Progenitor cell of endocrine pancreas (in vitro differentiated cells): ENCODE results near the gene ASCC1. TPM values are rescaled to one million over a fixed set of nuclear protein-coding genes. Genes with fewer than 3 reads are reported as not detected.

Experiments
- DNase-seq: peaks from one replicate; pipeline ENCODE4 v3.0.0; 2021; ENCODE audit warnings: low spot score; ENCODE audit not compliant: unreplicated experiment
- H3K27ac Mint-ChIP-seq: 2 replicates; pipeline ENCODE4 v1.8.0; 2021; ENCODE audit warnings: mild to moderate bottlenecking, moderate library complexity, mixed read lengths
- H3K27me3 Mint-ChIP-seq: 2 replicates; pipeline ENCODE4 v1.8.0; 2021; ENCODE audit warnings: mixed read lengths
- H3K36me3 Mint-ChIP-seq: 2 replicates; pipeline ENCODE4 v1.8.0; 2022; ENCODE audit warnings: mixed read lengths; ENCODE audit not compliant: insufficient read depth
- H3K4me1 Mint-ChIP-seq: 2 replicates; pipeline ENCODE4 v1.8.0; 2021; ENCODE audit warnings: low read depth, mixed read lengths
- H3K4me3 Mint-ChIP-seq: 2 replicates; pipeline ENCODE4 v1.8.0; 2021; ENCODE audit warnings: low read depth, mild to moderate bottlenecking, moderate library complexity, mixed read lengths
- H3K9me3 Mint-ChIP-seq: 2 replicates; pipeline ENCODE4 v1.8.0; 2021; ENCODE audit warnings: low read depth, mixed read lengths
- total RNA-seq: library from RNA; stranded (reverse); gene quantifications from 2 replicates; pipeline ENCODE4 v1.2.1, GENCODE V29; 2021
- TF ChIP-seq, protein P1 (sequence below): fragments of 200-600 bp; sonication (generic); IDR thresholded peaks from one replicate; pipeline ENCODE4 v1.5.0; 2021; ENCODE audit warnings: antibody characterized with exemption, mild to moderate bottlenecking; ENCODE audit not compliant: unreplicated experiment

The ASCC1 gene
- total RNA-seq, 1 donor from 2014 or later = 42.2 TPM

DNA sequence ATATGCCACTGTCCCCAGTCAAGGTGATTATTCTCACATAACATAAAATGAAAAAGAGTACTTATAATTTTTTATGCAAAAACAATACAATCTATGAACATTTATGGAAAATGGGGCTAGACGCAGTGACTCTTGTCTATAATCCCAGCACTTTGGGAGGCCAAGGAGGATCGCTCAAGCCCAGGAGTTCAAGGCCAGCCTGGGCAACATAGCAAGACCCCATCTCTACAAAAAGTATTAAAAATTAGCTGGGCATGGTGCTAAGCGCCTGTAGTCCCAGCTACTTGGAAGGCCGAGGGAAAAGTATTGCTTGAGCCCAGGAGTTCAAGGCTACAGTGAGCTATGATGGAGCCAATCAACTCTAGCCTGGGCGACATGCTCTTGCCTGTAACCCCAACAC is 14.8 kb downstream of the ASCC1 start:
- no peak for DNase-seq
- Mint-ChIP-seq H3K27me3 (no peaks in the 10 kb centered on the region), H3K9me3 (no peaks in the 10 kb centered on the region), H3K36me3 (peaks cover 11% of the 10 kb centered on the region), H3K4me1 (no peaks in the 10 kb centered on the region), H3K4me3 (no peak overlapping the region), H3K27ac (no peak overlapping the region)
- TF ChIP-seq, protein P1, sequence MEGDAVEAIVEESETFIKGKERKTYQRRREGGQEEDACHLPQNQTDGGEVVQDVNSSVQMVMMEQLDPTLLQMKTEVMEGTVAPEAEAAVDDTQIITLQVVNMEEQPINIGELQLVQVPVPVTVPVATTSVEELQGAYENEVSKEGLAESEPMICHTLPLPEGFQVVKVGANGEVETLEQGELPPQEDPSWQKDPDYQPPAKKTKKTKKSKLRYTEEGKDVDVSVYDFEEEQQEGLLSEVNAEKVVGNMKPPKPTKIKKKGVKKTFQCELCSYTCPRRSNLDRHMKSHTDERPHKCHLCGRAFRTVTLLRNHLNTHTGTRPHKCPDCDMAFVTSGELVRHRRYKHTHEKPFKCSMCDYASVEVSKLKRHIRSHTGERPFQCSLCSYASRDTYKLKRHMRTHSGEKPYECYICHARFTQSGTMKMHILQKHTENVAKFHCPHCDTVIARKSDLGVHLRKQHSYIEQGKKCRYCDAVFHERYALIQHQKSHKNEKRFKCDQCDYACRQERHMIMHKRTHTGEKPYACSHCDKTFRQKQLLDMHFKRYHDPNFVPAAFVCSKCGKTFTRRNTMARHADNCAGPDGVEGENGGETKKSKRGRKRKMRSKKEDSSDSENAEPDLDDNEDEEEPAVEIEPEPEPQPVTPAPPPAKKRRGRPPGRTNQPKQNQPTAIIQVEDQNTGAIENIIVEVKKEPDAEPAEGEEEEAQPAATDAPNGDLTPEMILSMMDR = no peak

GRCh38 chr10:72200883-72201282 is 15.2 kb downstream of the ASCC1 start:
- peaks cover 11% of the 10 kb centered on the region for H3K36me3 Mint-ChIP-seq
- H3K9me3 Mint-ChIP-seq = no peaks in the 10 kb centered on the region
- no peak overlapping the region for H3K27ac Mint-ChIP-seq
- H3K27me3 Mint-ChIP-seq = no peaks in the 10 kb centered on the region
- H3K4me3 Mint-ChIP-seq = no peak overlapping the region
- TF ChIP-seq, protein P1 = no peak
- no peak for DNase-seq
- no peaks in the 10 kb centered on the region for H3K4me1 Mint-ChIP-seq

GRCh38 chr10:72194949-72195348 is 21.1 kb downstream of the ASCC1 start:
- no peak overlapping the region for H3K4me3 Mint-ChIP-seq
- H3K4me1 Mint-ChIP-seq = no peaks in the 10 kb centered on the region
- no peaks in the 10 kb centered on the region for H3K9me3 Mint-ChIP-seq
- TF ChIP-seq, protein P1 = no peak
- H3K27me3 Mint-ChIP-seq = no peaks in the 10 kb centered on the region
- no peak overlapping the region for H3K27ac Mint-ChIP-seq
- peaks cover 15% of the 10 kb centered on the region for H3K36me3 Mint-ChIP-seq
- no peak for DNase-seq

DNA sequence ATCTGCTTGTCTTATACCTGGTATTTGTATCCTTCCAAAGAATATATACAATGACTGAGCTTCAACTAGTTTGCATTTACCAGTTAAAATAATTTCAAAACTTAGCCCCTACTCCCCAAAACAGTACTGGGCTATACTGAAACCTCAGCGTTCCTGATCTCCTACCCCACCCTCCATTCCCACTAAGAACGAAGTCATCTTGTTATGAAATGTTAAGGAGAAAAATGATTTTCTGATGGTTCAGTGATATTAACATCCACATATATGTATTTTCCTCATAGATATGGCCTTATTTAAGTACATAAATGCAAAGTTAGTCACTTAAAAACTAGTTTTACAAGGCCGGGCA is 29.1 kb downstream of the ASCC1 start:
- Mint-ChIP-seq H3K27me3 (no peaks in the 10 kb centered on the region), H3K4me3 (no peak overlapping the region), H3K36me3 (peaks cover 29% of the 10 kb centered on the region), H3K27ac (no peak overlapping the region), H3K9me3 (peaks cover 7% of the 10 kb centered on the region), H3K4me1 (no peaks in the 10 kb centered on the region)
- DNase-seq = no peak
- TF ChIP-seq, protein P1 = no peak

- Mint-ChIP-seq H3K36me3 (peaks cover 29% of the 10 kb centered on the region), H3K27me3 (no peaks in the 10 kb centered on the region), H3K9me3 (peaks cover 7% of the 10 kb centered on the region), H3K4me1 (no peaks in the 10 kb centered on the region), H3K27ac (peak overlapping the region; percentile 31), H3K4me3 (no peak overlapping the region)
- TF ChIP-seq, protein P1 = no peak
- no peak for DNase-seq
Measured at GRCh38 chr10:72186258-72186981, 29.7 kb downstream of the ASCC1 start.
